HEK293 (cell line): Measurements from ENCODE around the gene RTF2.

Source experiments
- CTCF ChIP-seq: fragments of 450-650 bp; formaldehyde crosslinking; IDR thresholded peaks from 2 replicates; pipeline ENCODE4 v1.5.1; 2016; ENCODE audit warnings: missing biosample characterization, missing genetic modification characterization
- GLI2 ChIP-seq: fragments of 450-650 bp; formaldehyde crosslinking; IDR thresholded peaks from 2 replicates; pipeline ENCODE4; 2017; ENCODE audit warnings: missing biosample characterization, missing genetic modification characterization, low read depth, borderline replicate concordance
- GLIS1 ChIP-seq: fragments of 450-650 bp; formaldehyde crosslinking; IDR thresholded peaks from 2 replicates; pipeline ENCODE4 v1.5.1; 2016; ENCODE audit warnings: missing biosample characterization, missing genetic modification characterization
- INSM2 ChIP-seq: fragments of 450-650 bp; formaldehyde crosslinking; IDR thresholded peaks from 2 replicates; pipeline ENCODE4 v1.5.1; 2016; ENCODE audit warnings: missing biosample characterization, missing genetic modification characterization
- KLF1 ChIP-seq: fragments of 450-650 bp; formaldehyde crosslinking; IDR thresholded peaks from 2 replicates; pipeline ENCODE4 v1.5.1; 2016; ENCODE audit warnings: missing biosample characterization, missing genetic modification characterization
- KLF17 ChIP-seq: fragments of 450-650 bp; formaldehyde crosslinking; IDR thresholded peaks from 2 replicates; pipeline ENCODE4 v1.5.1; 2016; ENCODE audit warnings: missing biosample characterization, missing genetic modification characterization
- SP2 ChIP-seq: fragments of 450-650 bp; formaldehyde crosslinking; IDR thresholded peaks from 2 replicates; pipeline ENCODE4 v1.5.1; 2016; ENCODE audit warnings: missing biosample characterization, missing genetic modification characterization
- SP3 ChIP-seq: fragments of 450-650 bp; formaldehyde crosslinking; IDR thresholded peaks from 2 replicates; pipeline ENCODE4 v1.5.1; 2016; ENCODE audit warnings: missing biosample characterization, missing genetic modification characterization
- WT1 ChIP-seq: fragments of 450-650 bp; formaldehyde crosslinking; IDR thresholded peaks from 2 replicates; pipeline ENCODE4 v1.5.1; 2016; ENCODE audit warnings: missing biosample characterization, missing genetic modification characterization
- ZBTB1 ChIP-seq: fragments of 450-650 bp; formaldehyde crosslinking; IDR thresholded peaks from 2 replicates; pipeline ENCODE4 v1.5.1; 2016; ENCODE audit warnings: missing biosample characterization, missing genetic modification characterization
- ZBTB11 ChIP-seq: fragments of 450-650 bp; formaldehyde crosslinking; conservative IDR thresholded peaks from 2 replicates; pipeline ENCODE4 v1.5.1; 2016; ENCODE audit warnings: low read depth, missing biosample characterization, missing genetic modification characterization
- ZBTB17 ChIP-seq: fragments of 450-650 bp; formaldehyde crosslinking; IDR thresholded peaks from 2 replicates; pipeline ENCODE4 v1.5.1; 2016; ENCODE audit warnings: missing biosample characterization, missing genetic modification characterization
- ZBTB21 ChIP-seq: fragments of 450-650 bp; formaldehyde crosslinking; IDR thresholded peaks from 2 replicates; pipeline ENCODE4 v1.5.1; 2017; ENCODE audit warnings: missing biosample characterization, missing genetic modification characterization
- ZBTB26 ChIP-seq: fragments of 450-650 bp; formaldehyde crosslinking; optimal IDR thresholded peaks from 2 replicates; pipeline ENCODE3; 2016; ENCODE audit warnings: missing biosample characterization, mild to moderate bottlenecking, missing genetic modification characterization
- ZBTB8A ChIP-seq: fragments of 450-650 bp; formaldehyde crosslinking; IDR thresholded peaks from 2 replicates; pipeline ENCODE4 v1.5.1; 2016; ENCODE audit warnings: missing biosample characterization, missing genetic modification characterization
- ZNF169 ChIP-seq: fragments of 450-650 bp; formaldehyde crosslinking; IDR thresholded peaks from 2 replicates; pipeline ENCODE4 v1.5.1; 2016; ENCODE audit warnings: missing biosample characterization, missing genetic modification characterization
- ZNF239 ChIP-seq: fragments of 450-650 bp; formaldehyde crosslinking; IDR thresholded peaks from 2 replicates; pipeline ENCODE4 v1.5.1; 2016; ENCODE audit warnings: missing biosample characterization, missing genetic modification characterization
- ZNF248 ChIP-seq: fragments of 450-650 bp; formaldehyde crosslinking; IDR thresholded peaks from 2 replicates; pipeline ENCODE4 v1.5.1; 2017; ENCODE audit warnings: missing biosample characterization, missing genetic modification characterization
- ZNF416 ChIP-seq: fragments of 450-650 bp; formaldehyde crosslinking; IDR thresholded peaks from 2 replicates; pipeline ENCODE4 v1.5.1; 2016; ENCODE audit warnings: missing biosample characterization, missing genetic modification characterization
- ZNF449 ChIP-seq: fragments of 450-650 bp; formaldehyde crosslinking; IDR thresholded peaks from 2 replicates; pipeline ENCODE4 v1.5.1; 2017; ENCODE audit warnings: missing biosample characterization, mild to moderate bottlenecking, missing genetic modification characterization, moderate library complexity
- ZNF549 ChIP-seq: fragments of 450-650 bp; IDR thresholded peaks from 2 replicates; pipeline ENCODE4 v1.5.1; 2018; ENCODE audit warnings: missing biosample characterization, missing genetic modification characterization, mild to moderate bottlenecking, inconsistent platforms, moderate library complexity
- ZNF560 ChIP-seq: fragments of 450-650 bp; formaldehyde crosslinking; IDR thresholded peaks from 2 replicates; pipeline ENCODE4 v1.5.1; 2017; ENCODE audit warnings: missing biosample characterization, missing genetic modification characterization, borderline replicate concordance
- ZNF596 ChIP-seq: fragments of 450-650 bp; IDR thresholded peaks from 2 replicates; pipeline ENCODE4 v1.5.0; 2018; ENCODE audit warnings: missing biosample characterization, mild to moderate bottlenecking, missing genetic modification characterization, moderate library complexity
- ZNF629 ChIP-seq: fragments of 450-650 bp; formaldehyde crosslinking; IDR thresholded peaks from 2 replicates; pipeline ENCODE4 v1.5.1; 2017; ENCODE audit warnings: missing biosample characterization, missing genetic modification characterization
- ZNF701 ChIP-seq: fragments of 450-650 bp; formaldehyde crosslinking; IDR thresholded peaks from 2 replicates; pipeline ENCODE4 v1.5.1; 2016; ENCODE audit warnings: missing biosample characterization, missing genetic modification characterization
- ZNF76 ChIP-seq: fragments of 450-650 bp; formaldehyde crosslinking; IDR thresholded peaks from 2 replicates; pipeline ENCODE4; 2016; ENCODE audit warnings: low read depth, missing biosample characterization, missing genetic modification characterization, borderline replicate concordance
- ZNF792 ChIP-seq: fragments of 450-650 bp; formaldehyde crosslinking; IDR thresholded peaks from 2 replicates; pipeline ENCODE4 v1.5.1; 2016; ENCODE audit warnings: missing biosample characterization, missing genetic modification characterization

Gene RTF2

GRCh38 chr20:56468316-56469076 lies at the start of gene RTF2 (continued):
- TF ChIP-seq ZNF792 (tag by site-specific recombination) (no peak), GLI2 (no peak), ZNF416 (no peak), GLIS1 (tag by site-specific recombination) (peak; percentile 82), ZBTB17 (tag by site-specific recombination) (peak; percentile 77), ZNF248 (tag by site-specific recombination) (no peak), ZNF76 (tag by site-specific recombination) (peak; percentile 69; the same call in 1 of the 2 replicates), KLF1 (tag by site-specific recombination) (peak; percentile 99), CTCF (tag by site-specific recombination) (no peak), INSM2 (peak; percentile 35; the same call in 1 of the 2 replicates), ZBTB21 (tag by site-specific recombination) (peak; percentile 96), SP2 (tag by site-specific recombination) (peak; percentile 93), ZNF169 (tag by site-specific recombination) (no peak), ZNF449 (tag by site-specific recombination) (peak; percentile 24; the same call in 1 of the 2 replicates), ZBTB1 (no peak), ZBTB8A (tag by site-specific recombination) (peak; percentile 20; the same call in 1 of the 2 replicates), ZNF560 (tag by site-specific recombination) (no peak), ZNF596 (tag by site-specific recombination) (no peak), KLF17 (tag by site-specific recombination) (0 out of 2 replicates have a peak, but pooled peaks have one; percentile 19), WT1 (tag by site-specific recombination) (0 out of 2 replicates have a peak, but pooled peaks have one; percentile 6), ZNF629 (tag by site-specific recombination) (peak; percentile 99), ZNF701 (tag by site-specific recombination) (no peak), ZBTB26 (peak; percentile 87), SP3 (tag by site-specific recombination) (peak; percentile 96), ZNF549 (tag by site-specific recombination) (no peak), ZNF239 (tag by site-specific recombination) (no peak), ZBTB11 (tag by site-specific recombination) (peak; percentile 92)
